Tibial nerve (tissue), 4 donors: Measurements from ENCODE around the gene KRT1.

Experiments used
- CTCF ChIP-seq, 5 experiments: fragments of 200-600 bp in 3 of 5; fragments of 450-650 bp in 2 of 5; sonication (generic) in 3 of 5; IDR thresholded peaks; one replicate each; pipeline ENCODE4 v1.5.1; 2016 to 2019; ENCODE audit warnings: antibody characterized with exemption in 5 of 5, mild to moderate bottlenecking in 3 of 5, moderate library complexity in 2 of 5
- EP300 ChIP-seq, 2 donors: sonication (generic); formaldehyde crosslinking; IDR thresholded peaks; one replicate each; pipeline ENCODE4 v1.6.1; 2017; ENCODE audit warnings: antibody characterized with exemption in 2 of 2, mild to moderate bottlenecking in 1 of 2
- POLR2A ChIP-seq, 2 donors: fragments of 450-650 bp; IDR thresholded peaks; one replicate each; pipeline ENCODE4 v1.6.1; 2017; ENCODE audit warnings: antibody characterized with exemption in 2 of 2, mild to moderate bottlenecking in 2 of 2, moderate library complexity in 2 of 2

DNA sequence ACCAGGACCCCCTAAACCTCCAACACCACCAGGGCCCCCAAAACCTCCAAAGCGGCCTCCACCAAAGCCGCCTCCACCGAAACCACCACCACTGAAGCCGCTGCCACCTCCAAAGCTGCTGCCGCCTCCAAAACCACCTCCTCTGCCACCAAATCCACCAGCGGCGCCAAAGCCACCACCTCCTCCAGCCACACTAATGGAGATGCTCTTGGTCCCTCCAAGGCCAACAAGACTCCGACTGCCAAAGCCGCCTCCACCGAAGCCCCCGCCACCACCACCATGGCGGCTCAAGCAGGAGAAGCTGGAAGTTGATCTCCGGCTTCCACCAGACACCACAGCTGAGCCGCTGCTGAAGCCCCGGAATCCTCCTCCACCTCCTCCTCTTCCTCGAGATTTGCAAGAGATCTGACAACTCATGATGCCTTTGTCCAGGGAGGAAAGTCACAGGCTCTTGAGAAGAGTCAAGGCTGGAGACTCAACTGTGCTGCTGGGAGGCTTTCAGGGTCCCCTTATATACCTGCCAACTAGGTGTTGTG is 28.4 kb downstream of the KRT1 start, which contains the start of gene KRT2:
- TF ChIP-seq CTCF (IDR thresholded peaks at IDR 0.05) (no peak), POLR2A (IDR thresholded peaks at IDR 0.05) (no peak), EP300 (IDR thresholded peaks at IDR 0.05) (no peak)
